Esophagus squamous epithelium (tissue), 4 donors: ENCODE measurements around the gene TRIM9. TPM values are rescaled to one million over a fixed set of nuclear protein-coding genes. Genes with fewer than 3 reads are reported as not detected.

Experiments
- total RNA-seq, 4 donors: library from RNA; depleted of rRNA; stranded (reverse); fragments of >200 nt; gene quantifications; one replicate each; pipeline ENCODE4 v1.1.0, GENCODE V29; 2016

TRIM9 gene
- total RNA-seq, 4 donors from 2014 or later: 0.09 to 3.1 (median 0.21) TPM; not detected in 1

Other genes starting within 250 kb of the TRIM9 start
- under 1 TPM in 1 of 4 donors, not detected in 3; 0.53 TPM for gene ABHD12B, start 223.1 kb downstream of the TRIM9 start, total RNA-seq
- 100 to 1,000 TPM in 2 of 4 donors, 10 to 100 TPM in 2; 69.7 to 158 (median 91.0) TPM for gene PYGL, start 150.6 kb downstream of the TRIM9 start, total RNA-seq
- gene TMX1, start 145.1 kb upstream of the TRIM9 start, total RNA-seq: 10 to 100 TPM; 24.0 to 48.8 (median 36.2) TPM